Endometrial microvascular endothelial cells (primary cell): Measurements from ENCODE around the gene ECSIT. TPM values are rescaled to one million over a fixed set of nuclear protein-coding genes. Genes with fewer than 3 reads are reported as not detected.

ENCODE experiments used
- in situ Hi-C: cut with HindIII; loops from 2 replicates; pipeline ENCODE4 v1.10.0; 2017; ENCODE audit warnings: low sequenced_read_pairs, low pct_unique_long_range_greater_than_20kb; ENCODE audit errors: inconsistent ontology term
- total RNA-seq: library from RNA; depleted of rRNA; stranded (reverse); fragments of >200 nt; gene quantifications from one replicate; pipeline ENCODE4 v1.2.3, GENCODE V29; 2015; ENCODE audit errors: inconsistent ontology term

Gene ECSIT
- total RNA-seq, 1 donor from 2014 or later, result 53.1 TPM

GRCh38 chr19:11507370-11508078 lies 21.4 kb downstream of the ECSIT start:
- in situ Hi-C loops, result no loop called here

GRCh38 chr19:11506967-11507366 lies 22.0 kb downstream of the ECSIT start:
- in situ Hi-C loops, result no loop called here

GRCh38 chr19:11506101-11506555 lies 22.8 kb downstream of the ECSIT start:
- in situ Hi-C loops, result no loop called here

- in situ Hi-C loops, result no loop called here
These were observed 23.3 kb downstream of the ECSIT start, which contains the start of gene ZNF653 for GRCh38 chr19:11505504-11506100. TSS of gene ZNF653 (minus strand) at chr19:11505839. CDS start at chr19:11505786, 53 bp downstream.

- in situ Hi-C loops, result no loop called here
These were observed 23.9 kb downstream of the ECSIT start for GRCh38 chr19:11505032-11505503.

- in situ Hi-C loops, result no loop called here
These were observed 24.4 kb downstream of the ECSIT start for GRCh38 chr19:11504502-11505031.

- in situ Hi-C loops, result no loop called here
These were observed 29.0 kb downstream of the ECSIT start for GRCh38 chr19:11499890-11500420.

- in situ Hi-C loops, result no loop called here
These were observed 29.7 kb downstream of the ECSIT start for GRCh38 chr19:11499220-11499726.

- in situ Hi-C loops, result no loop called here
These were observed 32.4 kb downstream of the ECSIT start for GRCh38 chr19:11496391-11497163.

GRCh38 chr19:11495885-11496284 lies 33.0 kb downstream of the ECSIT start:
- in situ Hi-C loops, result no loop called here

GRCh38 chr19:11495481-11495880 lies 33.5 kb downstream of the ECSIT start:
- in situ Hi-C loops, result no loop called here

- in situ Hi-C loops, result no loop called here
These were observed 34.2 kb downstream of the ECSIT start for GRCh38 chr19:11494634-11495285.

GRCh38 chr19:11489378-11489777 lies 39.6 kb downstream of the ECSIT start:
- in situ Hi-C loops, result no loop called here

- in situ Hi-C loops, result no loop called here
These were observed 42.1 kb downstream of the ECSIT start for GRCh38 chr19:11486661-11487503.

GRCh38 chr19:11485245-11485837 lies 43.6 kb downstream of the ECSIT start:
- in situ Hi-C loops, result no loop called here

GRCh38 chr19:11483366-11484111 lies 45.4 kb downstream of the ECSIT start:
- in situ Hi-C loops, result no loop called here
